ENCODE results near the gene HNRNPA3. TPM values are rescaled to one million over a fixed set of nuclear protein-coding genes. Genes with fewer than 3 reads are reported as not detected.

The HNRNPA3 gene
- total and polyA plus RNA-seq, 8 donors: 22.6 to 187 (median 95.2) TPM

- Histone ChIP-seq H3K4me1 (peaks cover 0 to 66% (median 13%) of the 10 kb centered on the region in 4 donors), H3K27me3 (no peaks in the 10 kb centered on the region), H3K9me3 (no peaks in the 10 kb centered on the region), H3K27ac (peak overlapping the region in 2 of 5 donors; percentile 38 to 65), H3K4me3 (no peak overlapping the region), H3K36me3 (peaks cover 36 to 67% (median 65%) of the 10 kb centered on the region in 4 donors)
- TF ChIP-seq POLR2A (IDR thresholded peaks at IDR 0.05) (no peak), EP300 (IDR thresholded peaks at IDR 0.05) (no peak), POLR2AphosphoS5 (IDR thresholded peaks at IDR 0.05) (no peak)
- TF ChIP-seq, protein P1, sequence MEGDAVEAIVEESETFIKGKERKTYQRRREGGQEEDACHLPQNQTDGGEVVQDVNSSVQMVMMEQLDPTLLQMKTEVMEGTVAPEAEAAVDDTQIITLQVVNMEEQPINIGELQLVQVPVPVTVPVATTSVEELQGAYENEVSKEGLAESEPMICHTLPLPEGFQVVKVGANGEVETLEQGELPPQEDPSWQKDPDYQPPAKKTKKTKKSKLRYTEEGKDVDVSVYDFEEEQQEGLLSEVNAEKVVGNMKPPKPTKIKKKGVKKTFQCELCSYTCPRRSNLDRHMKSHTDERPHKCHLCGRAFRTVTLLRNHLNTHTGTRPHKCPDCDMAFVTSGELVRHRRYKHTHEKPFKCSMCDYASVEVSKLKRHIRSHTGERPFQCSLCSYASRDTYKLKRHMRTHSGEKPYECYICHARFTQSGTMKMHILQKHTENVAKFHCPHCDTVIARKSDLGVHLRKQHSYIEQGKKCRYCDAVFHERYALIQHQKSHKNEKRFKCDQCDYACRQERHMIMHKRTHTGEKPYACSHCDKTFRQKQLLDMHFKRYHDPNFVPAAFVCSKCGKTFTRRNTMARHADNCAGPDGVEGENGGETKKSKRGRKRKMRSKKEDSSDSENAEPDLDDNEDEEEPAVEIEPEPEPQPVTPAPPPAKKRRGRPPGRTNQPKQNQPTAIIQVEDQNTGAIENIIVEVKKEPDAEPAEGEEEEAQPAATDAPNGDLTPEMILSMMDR (IDR thresholded peaks at IDR 0.05): no peak
- no peak for DNase-seq
- intact Hi-C loops (cut with DNase I; ENCODE audit: low total_unique reads): no loop called here
- WGBS, 5 donors: 36 to 53% (median 44%) methylated on average over 2 of the region's 2 CpGs
Observed at GRCh38 chr2:177225965-177226360, 13.4 kb downstream of the HNRNPA3 start.

DNA sequence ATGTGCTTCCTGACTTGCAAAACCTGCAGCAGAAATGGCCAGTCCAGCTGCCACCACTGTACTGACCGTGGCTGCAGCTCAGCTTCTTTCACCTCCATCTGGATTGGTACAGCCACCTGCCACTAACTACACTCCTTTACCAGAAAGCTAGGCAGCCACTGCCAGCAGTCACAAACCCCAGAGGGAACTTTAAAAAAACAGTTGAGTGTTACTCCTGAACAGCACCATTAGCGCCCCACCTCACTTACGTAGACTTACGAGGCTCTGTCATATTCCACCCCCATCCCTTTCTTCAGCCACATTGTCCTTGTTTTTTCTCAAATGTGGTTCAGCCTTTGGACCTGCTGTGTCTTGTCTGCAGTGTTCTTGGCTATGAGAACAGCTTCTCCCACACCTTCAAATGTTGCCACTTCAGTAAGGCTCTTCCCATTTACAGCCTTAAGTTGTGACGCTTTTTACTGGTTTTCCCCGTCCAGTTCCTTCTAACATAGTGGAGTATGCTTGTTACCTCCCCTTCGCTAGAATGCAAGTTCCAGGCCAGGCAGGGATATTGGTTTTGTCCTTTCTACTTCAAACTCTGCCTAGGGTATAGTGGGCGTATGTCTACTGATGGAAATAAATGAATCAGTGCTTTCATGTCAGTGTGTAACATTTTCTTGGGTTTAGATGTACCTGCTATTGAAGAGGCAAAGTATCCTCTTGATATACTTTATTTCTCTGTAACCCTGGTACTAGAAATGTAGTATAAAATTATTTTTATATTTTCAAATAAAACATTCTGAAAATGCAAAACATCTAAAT, 17.0 kb downstream of the HNRNPA3 start:
- no peaks in the 10 kb centered on the region for H3K9me3 ChIP-seq
- TF ChIP-seq, protein P1 (IDR thresholded peaks at IDR 0.05): no peak
- TF ChIP-seq POLR2AphosphoS5 (IDR thresholded peaks at IDR 0.05) (peak in 1 of 3 donors; percentile 4), EP300 (IDR thresholded peaks at IDR 0.05) (no peak)
- H3K27ac ChIP-seq: peak overlapping the region in 2 of 5 donors; percentile 18 to 48
- WGBS, 5 donors: 83 to 90% (median 87%) methylated on average over 8 of the region's 8 CpGs
- peaks cover 4 to 77% (median 16%) of the 10 kb centered on the region in 4 donors for H3K4me1 ChIP-seq
- no peak for DNase-seq
- intact Hi-C loops (cut with DNase I; ENCODE audit: low total_unique reads): no loop called here
- H3K36me3 ChIP-seq: peaks cover 39 to 76% (median 74%) of the 10 kb centered on the region in 4 donors
- H3K4me3 ChIP-seq: no peak overlapping the region
- no peaks in the 10 kb centered on the region for H3K27me3 ChIP-seq

DNA sequence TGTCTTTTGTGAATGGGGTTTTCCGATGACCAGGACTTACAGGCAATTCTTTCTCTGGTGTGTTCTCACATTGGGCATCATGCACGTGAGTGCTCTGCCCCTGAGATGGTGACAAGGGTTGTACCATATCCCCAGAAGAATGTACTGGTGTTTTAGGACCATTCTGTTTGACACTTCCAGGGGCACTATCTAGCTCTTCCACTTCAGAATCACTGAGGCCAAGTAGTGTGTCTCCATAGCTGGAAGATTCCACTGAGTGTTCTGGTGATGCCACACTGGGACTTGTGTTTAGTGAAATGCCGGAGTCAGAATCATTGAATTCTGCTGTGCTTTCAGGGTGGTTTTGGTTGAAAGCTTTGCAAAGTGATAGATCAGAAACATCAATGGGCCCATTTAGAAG, 18.7 kb downstream of the HNRNPA3 start:
- TF ChIP-seq POLR2AphosphoS5 (IDR thresholded peaks at IDR 0.05): peak in 1 of 3 donors; percentile 3
- TF ChIP-seq, protein P1 (IDR thresholded peaks at IDR 0.05): no peak
- no peak for DNase-seq
- 82 to 88% (median 88%) methylated on average over 3 of the region's 3 CpGs for WGBS, 5 donors
- Histone ChIP-seq H3K27ac (no peak overlapping the region), H3K27me3 (no peaks in the 10 kb centered on the region), H3K36me3 (peaks cover 39 to 78% (median 68%) of the 10 kb centered on the region in 4 donors), H3K4me1 (peaks cover 4 to 90% (median 26%) of the 10 kb centered on the region in 4 donors), H3K9me3 (no peaks in the 10 kb centered on the region), H3K4me3 (no peak overlapping the region)
- intact Hi-C loops (cut with DNase I; ENCODE audit: low total_unique reads): no loop called here

DNA sequence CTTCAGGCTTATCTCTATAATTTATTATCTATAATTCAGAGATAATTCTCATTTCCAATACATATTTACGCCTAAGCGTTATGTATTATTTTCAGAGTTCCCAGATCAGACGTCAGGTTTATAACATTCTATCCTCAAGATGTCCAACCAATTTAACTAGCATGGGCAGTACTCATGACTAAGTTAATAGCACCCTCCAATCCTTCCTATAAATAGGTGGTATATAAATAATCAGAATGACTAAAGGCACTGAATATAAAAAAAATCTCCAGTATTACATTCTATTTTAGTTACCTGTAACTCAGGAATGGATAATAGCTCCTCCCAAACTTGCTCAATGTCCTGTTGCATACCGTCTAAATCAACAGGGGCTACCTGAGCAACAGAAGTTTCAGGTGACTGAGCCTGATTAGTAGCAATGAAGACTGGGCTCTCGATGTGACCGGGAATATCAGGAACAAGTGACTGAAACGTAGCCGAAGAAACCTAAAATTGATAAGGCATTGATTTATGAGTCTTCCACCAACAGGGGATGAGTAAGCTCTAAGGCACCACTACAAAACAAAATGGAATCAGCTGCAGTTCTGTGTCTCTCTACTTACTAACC, 19.6 kb downstream of the HNRNPA3 start:
- WGBS, 5 donors: 58 to 72% (median 66%) methylated on average over 8 of the region's 8 CpGs
- Histone ChIP-seq H3K36me3 (peaks cover 39 to 79% (median 65%) of the 10 kb centered on the region in 4 donors), H3K4me1 (peaks cover 8 to 90% (median 32%) of the 10 kb centered on the region in 4 donors), H3K4me3 (no peak overlapping the region), H3K27ac (peak overlapping the region in 2 of 5 donors; percentile 17 to 34), H3K27me3 (no peaks in the 10 kb centered on the region), H3K9me3 (no peaks in the 10 kb centered on the region)
- intact Hi-C loops (cut with DNase I; ENCODE audit: low total_unique reads): no loop called here
- TF ChIP-seq, protein P1 (IDR thresholded peaks at IDR 0.05): no peak
- no peak for DNase-seq
